ES-I3 (cell line): ENCODE measurements around the gene ARL8A.
"Not testable (repeated sequence)": the region's sequence is repeated elsewhere in the genome, so short reads cannot be mapped to it uniquely, and the experiment has no call there.

Experiments
- H3K36me3 ChIP-seq: 2 replicates; pipeline ENCODE4 v1.6.1; 2013; ENCODE audit warnings: mild to moderate bottlenecking, low read length, control low read depth, moderate library complexity; ENCODE audit not compliant: insufficient read depth
- H3K4me1 ChIP-seq: 2 replicates; pipeline ENCODE4 v1.6.1; 2013; ENCODE audit warnings: mild to moderate bottlenecking, control low read depth, low read length; ENCODE audit not compliant: insufficient read depth
- H3K9ac ChIP-seq: 2 replicates; pipeline ENCODE4 v1.6.1; 2013; ENCODE audit warnings: low read depth, mild to moderate bottlenecking, low read length, moderate library complexity
- H3K9me3 ChIP-seq: 2 replicates; pipeline ENCODE4 v1.6.1; 2013; ENCODE audit warnings: mild to moderate bottlenecking, low read length, moderate library complexity; ENCODE audit not compliant: control insufficient read depth, insufficient read depth

Gene ARL8A

DNA sequence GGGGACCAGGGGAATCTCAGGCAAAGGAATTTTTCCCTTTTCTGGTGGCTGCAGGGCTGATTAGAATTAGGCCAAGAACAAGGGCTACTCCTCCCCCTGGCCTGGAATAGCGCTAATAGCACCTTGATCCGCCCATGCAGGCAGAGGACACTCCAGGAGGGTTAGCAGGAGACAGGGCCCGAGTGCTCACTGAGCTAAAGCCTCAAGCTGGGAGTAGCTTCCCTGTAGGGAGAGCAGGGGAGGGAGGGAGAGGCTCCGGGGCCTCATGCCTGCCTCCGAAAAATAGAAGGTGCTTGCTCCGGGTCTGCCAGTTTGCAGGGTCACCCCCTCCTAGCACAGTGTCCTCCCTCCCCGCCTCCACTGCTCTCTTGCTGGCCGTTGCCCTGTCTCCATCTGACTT, 12.1 kb upstream of the ARL8A start:
- no peaks in the 10 kb centered on the region for H3K9me3 ChIP-seq
- H3K9ac ChIP-seq = no peak overlapping the region
- no peaks in the 10 kb centered on the region for H3K36me3 ChIP-seq
- H3K4me1 ChIP-seq = peaks cover 26% of the 10 kb centered on the region

DNA sequence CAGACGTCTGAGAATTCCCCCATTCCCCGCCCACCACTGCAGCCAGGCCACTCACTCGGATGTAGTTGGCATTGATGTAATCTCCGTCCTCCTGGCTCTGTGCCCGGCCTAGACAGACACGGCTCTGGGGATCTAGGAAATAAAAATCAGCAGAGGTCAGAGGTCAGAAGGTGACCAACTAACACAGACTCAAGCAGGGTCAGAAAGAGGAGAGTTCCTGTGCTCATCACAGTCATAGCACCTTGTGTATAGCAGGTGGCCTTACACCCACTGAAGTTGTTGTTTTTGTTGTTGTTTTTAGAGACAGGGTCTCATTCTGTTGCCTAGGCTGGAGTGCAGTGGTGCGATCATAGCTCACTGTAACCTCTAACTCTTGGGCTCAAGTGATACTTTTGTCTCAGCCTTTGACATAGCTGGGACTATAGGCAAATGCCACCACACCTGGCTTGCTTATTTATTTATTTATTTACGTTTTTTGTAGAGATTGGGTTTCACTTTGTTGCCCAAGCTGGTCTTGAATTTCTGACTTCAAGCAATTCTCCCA, 11.0 kb upstream of the ARL8A start:
- Histone ChIP-seq H3K9me3 (no peaks in the 10 kb centered on the region), H3K36me3 (no peaks in the 10 kb centered on the region), H3K9ac (no peak overlapping the region), H3K4me1 (peaks cover 24% of the 10 kb centered on the region)

DNA sequence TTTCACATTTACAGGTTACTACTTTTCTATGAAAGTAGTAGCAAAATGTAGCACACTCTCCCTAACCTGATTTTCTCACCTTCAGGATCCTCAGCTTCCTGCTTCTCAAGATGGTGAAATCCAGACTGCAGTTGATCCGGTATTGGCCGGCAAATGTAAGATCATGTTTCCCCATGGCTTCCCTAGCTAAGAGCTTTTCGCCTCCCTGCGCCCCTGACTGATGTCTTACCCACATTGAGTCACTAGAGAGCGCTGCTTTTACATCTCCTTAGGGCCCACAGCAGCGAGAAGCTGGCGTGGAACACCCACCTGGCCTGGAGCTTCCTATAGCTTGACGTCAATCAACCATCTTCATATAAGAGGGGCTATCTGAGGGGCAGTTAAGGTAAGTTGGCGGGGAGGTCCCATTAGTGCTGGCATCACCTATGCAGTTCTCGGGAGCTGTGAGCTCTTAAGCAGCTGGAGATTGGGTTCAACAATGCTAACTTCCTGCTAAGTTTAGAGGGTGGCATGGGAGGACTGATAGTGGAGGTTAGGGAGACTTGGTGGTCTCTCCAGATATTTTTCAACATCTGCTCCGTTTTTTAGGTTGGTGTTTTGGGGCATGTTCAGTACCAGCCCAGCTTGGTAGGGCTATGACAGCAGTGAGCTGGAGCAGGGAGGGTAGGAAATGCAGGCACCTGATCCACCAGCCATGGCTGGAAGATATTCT, 10.4 kb upstream of the ARL8A start:
- H3K36me3 ChIP-seq = no peaks in the 10 kb centered on the region
- peaks cover 20% of the 10 kb centered on the region for H3K4me1 ChIP-seq
- H3K9me3 ChIP-seq = no peaks in the 10 kb centered on the region
- H3K9ac ChIP-seq = no peak overlapping the region

DNA sequence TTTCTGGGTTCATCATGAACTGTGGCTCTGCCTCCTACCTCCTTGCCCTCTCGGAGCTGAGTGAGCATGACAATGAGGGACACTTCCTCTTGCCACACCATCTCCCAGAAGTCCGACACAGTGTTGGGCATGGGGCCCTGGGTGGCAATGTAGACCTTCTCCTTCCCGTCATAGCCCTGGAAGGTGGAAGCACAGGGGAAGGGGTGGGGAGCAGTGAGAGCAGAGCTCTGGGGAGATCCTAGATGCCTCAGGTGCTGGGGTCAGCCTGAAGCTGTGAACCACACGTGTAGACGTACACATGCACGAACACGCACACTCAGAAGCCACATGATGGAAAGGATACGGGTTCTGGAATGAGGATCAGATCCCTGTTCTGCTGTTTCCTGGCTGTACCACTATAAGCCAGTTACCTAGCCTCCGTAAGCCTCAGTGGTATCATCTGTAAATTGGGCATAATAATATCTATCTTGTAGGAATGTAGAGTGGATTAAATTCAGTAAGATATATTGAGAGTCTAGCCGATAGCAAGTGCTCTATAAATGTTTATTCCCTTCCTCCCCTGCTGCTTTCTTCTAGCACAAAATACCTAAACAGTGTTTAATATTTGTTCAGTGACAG, 9.7 kb upstream of the ARL8A start:
- no peak overlapping the region for H3K9ac ChIP-seq
- no peaks in the 10 kb centered on the region for H3K36me3 ChIP-seq
- peaks cover 14% of the 10 kb centered on the region for H3K4me1 ChIP-seq
- no peaks in the 10 kb centered on the region for H3K9me3 ChIP-seq

DNA sequence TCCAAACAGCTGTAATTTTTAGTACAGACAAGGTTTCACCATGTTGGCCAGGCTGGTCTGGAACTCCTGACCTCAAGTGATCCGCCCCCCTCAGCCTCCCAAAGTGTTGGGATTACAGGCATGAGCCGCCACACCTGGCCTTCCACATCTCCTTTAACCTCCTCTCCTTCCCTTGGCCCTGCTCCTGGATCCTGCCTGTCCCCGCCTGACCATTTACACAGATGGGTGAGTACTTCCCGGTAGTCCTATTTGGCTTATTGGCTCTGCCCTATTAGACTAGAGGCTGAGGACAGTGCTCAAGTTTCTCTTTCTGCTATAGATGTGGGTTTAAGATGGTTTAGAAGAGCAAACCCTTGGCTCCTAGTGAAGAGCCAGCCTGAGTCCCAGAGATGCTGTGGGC, 8.7 kb upstream of the ARL8A start:
- Histone ChIP-seq H3K9me3 (no peaks in the 10 kb centered on the region), H3K36me3 (no peaks in the 10 kb centered on the region), H3K4me1 (peaks cover 8% of the 10 kb centered on the region), H3K9ac (no peak overlapping the region)

DNA sequence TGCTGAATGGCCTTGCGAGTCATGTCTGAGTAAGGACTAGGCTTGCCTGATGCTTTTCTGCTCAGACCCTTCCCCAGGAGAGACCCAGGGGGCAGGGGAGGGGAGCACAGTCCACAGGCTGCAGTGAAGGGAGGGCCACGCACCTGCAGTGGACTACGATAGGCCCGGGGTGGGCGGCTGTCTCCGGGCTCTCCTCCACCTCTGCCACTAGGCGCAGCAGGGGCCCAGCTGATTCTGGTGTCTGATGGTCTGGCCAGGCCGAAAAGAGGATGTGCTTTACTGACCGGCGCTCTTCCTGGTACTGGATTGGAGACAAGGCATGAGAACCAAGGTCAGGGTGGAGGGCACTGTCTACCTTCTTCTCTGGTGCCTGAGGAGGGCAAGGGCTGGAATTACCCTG, 7.9 kb upstream of the ARL8A start:
- no peak overlapping the region for H3K9ac ChIP-seq
- H3K9me3 ChIP-seq = no peaks in the 10 kb centered on the region
- H3K4me1 ChIP-seq = peaks cover 8% of the 10 kb centered on the region
- H3K36me3 ChIP-seq = no peaks in the 10 kb centered on the region

DNA sequence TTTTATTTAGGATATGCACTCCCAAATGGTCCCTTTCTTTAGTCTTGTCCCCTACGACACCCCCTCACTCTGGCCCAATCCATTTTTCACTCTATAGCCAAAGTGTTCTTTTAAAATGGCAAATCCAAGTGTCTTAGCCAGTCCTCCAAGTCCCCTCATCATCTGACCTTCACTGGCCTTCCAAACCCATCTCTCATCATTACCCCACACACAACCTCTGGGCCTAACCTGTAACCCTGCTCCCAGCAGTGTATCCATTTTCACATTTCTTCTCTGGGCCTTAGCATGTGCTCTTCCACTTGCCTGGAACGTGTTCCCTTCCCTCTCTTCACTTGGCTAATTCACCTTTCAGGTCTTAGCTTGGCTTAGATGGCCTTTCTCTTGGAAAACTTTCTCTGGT, 6.5 kb upstream of the ARL8A start:
- Histone ChIP-seq H3K4me1 (peaks cover 8% of the 10 kb centered on the region), H3K9me3 (no peaks in the 10 kb centered on the region), H3K36me3 (no peaks in the 10 kb centered on the region), H3K9ac (no peak overlapping the region)

DNA sequence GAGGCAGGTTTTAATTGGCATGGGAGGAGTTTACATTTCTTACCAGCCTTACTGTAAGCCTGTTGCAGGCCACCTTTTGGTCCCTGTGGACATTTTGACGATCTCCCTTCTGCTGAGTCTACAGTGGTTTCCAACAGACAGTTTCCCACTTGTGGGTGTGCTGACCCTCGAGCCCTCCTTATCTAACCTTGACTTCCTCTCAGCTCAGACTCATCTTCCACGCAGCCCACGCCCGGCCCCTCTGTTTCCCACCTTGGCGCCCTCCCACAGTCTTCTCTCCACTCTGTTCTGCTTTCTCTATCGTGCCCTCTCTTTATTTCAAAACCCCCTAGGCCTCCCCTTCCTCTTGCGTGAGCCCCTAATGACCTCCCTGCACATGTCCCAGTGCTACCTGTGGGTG, 6.1 kb upstream of the ARL8A start:
- H3K9me3 ChIP-seq = no peaks in the 10 kb centered on the region
- no peaks in the 10 kb centered on the region for H3K36me3 ChIP-seq
- H3K9ac ChIP-seq = no peak overlapping the region
- peaks cover 8% of the 10 kb centered on the region for H3K4me1 ChIP-seq

DNA sequence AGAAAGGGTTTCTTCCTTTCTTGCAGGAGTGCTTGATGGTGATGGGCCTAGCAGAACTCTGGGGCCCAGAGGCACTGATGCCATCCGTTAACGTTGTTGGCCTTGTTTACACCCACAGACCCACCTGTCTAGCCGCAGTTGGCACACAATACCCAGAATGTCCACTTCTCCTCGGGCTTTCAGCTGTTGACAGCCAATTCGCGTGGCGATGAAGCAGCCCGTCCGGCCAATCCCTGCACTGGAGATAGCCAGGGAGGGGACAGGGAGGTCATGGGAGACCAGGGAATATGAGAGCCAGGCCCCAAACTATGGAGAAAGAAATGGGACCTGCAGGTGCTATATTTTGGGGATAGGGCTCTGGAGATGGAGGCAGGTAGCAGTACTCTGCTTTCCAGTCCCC, 5.7 kb upstream of the ARL8A start:
- H3K9me3 ChIP-seq = no peaks in the 10 kb centered on the region
- peaks cover 8% of the 10 kb centered on the region for H3K4me1 ChIP-seq
- H3K9ac ChIP-seq = no peak overlapping the region
- H3K36me3 ChIP-seq = no peaks in the 10 kb centered on the region

DNA sequence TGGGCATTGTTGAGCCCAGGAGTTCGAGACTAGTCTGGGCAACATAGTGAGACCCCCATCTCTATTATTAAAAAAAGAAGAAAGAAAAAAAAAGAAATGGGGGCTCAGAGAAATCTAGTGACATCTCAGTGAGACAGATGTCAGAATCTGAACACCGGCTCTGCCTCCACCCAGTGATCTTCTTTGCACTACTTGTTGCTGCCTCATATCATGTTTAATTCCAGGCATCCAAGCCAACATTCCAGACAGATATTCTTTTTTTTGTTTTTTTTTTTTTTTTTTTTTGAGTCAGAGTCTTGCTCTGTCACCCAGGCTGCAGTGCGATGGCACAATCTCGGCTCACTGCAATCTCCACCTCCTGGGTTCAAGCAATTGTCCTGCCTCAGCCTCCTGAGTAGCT, 5.0 kb upstream of the ARL8A start:
- no peak overlapping the region for H3K9ac ChIP-seq
- H3K36me3 ChIP-seq = no peaks in the 10 kb centered on the region
- H3K4me1 ChIP-seq = peaks cover 7% of the 10 kb centered on the region; the same call in 1 of the 2 replicates
- H3K9me3 ChIP-seq = no peaks in the 10 kb centered on the region

DNA sequence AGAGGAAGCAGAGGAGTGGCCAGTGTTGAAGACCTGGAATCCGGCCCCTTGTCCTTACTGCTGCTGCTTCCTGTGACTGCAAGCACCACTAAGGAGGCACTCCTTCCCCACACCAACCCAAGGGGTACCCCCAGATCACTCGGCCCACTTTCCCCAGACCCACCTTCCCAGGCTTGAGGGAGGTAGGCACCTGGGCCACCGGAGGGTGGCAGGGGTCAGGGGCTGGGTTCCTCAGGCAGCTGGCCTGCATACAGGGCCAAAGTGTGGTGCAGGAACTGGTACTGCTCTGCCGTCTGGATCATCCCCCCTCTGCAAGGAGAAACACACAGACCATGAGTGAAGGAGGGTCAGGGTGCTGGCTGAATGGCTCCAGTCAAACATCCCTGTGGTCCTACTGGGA, 3.9 kb upstream of the ARL8A start:
- H3K4me1 ChIP-seq = peaks cover 3% of the 10 kb centered on the region; the same call in 1 of the 2 replicates
- no peaks in the 10 kb centered on the region for H3K9me3 ChIP-seq
- no peaks in the 10 kb centered on the region for H3K36me3 ChIP-seq
- no peak overlapping the region for H3K9ac ChIP-seq

DNA sequence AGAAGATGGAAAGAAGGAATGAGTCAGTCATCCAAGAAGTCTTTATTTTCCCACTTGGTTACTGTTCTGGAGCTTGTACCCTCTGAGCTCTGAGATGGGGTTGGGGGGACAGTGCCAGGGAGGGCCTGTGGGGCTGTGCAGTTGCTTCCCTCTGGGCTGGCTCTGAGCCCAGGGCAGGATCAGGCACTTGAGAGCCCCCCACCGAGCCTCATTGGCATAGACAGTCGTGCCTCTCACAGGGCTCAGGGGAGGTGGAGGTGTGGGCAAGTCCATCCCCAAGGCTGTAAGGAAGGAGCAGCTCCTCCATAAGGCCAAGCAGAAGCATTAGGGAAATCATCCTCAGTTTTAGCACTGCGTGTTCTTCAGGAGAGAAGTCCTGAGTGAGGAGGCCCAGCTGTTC, 2.5 kb upstream of the ARL8A start:
- no peak overlapping the region for H3K9ac ChIP-seq
- H3K4me1 ChIP-seq = no peaks in the 10 kb centered on the region
- no peaks in the 10 kb centered on the region for H3K36me3 ChIP-seq
- H3K9me3 ChIP-seq = no peaks in the 10 kb centered on the region

DNA sequence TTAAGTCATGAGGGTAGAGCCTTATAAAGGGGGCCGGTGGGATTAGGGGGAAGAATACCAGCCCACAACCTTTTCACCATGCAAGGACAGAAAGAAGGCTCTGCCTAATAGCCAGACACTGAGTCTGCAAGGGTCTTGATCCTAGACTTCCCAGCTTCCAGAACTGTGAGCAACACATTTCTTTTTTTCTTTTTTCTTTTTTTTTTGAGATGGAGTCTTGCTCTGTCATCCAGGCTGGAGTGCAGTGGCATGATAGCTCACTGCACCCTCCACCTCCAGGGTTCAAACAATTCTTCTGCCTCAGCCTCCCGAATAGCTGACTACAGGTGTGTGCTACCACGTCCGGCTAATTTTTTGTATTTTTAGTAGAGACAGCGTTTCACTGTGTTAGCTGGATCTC, 1.7 kb upstream of the ARL8A start:
- H3K9me3 ChIP-seq = no peaks in the 10 kb centered on the region
- no peak overlapping the region for H3K9ac ChIP-seq
- H3K4me1 ChIP-seq = no peaks in the 10 kb centered on the region
- no peaks in the 10 kb centered on the region for H3K36me3 ChIP-seq

DNA sequence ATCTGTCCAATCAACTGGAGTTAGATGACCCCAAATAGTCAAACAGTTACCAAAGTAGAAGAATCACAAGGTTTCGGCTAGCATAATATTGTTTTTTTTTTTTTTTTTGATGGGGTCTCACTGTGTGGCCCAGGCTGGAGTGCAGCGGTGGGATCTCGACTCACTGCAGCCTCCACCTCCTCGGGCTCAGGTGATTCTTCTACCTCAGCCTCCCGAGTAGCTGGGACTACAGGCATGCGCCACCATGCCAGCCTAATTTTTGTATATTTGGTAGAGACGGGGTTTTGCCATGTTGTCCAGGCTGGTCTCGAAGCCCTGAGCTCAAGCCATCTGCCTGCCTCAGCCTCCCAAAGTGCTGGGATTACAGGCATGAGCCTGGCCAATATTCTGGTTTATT, 1.2 kb upstream of the ARL8A start:
- not testable (repeated sequence) for H3K36me3 ChIP-seq, H3K4me1 ChIP-seq, H3K9ac ChIP-seq, H3K9me3 ChIP-seq

DNA sequence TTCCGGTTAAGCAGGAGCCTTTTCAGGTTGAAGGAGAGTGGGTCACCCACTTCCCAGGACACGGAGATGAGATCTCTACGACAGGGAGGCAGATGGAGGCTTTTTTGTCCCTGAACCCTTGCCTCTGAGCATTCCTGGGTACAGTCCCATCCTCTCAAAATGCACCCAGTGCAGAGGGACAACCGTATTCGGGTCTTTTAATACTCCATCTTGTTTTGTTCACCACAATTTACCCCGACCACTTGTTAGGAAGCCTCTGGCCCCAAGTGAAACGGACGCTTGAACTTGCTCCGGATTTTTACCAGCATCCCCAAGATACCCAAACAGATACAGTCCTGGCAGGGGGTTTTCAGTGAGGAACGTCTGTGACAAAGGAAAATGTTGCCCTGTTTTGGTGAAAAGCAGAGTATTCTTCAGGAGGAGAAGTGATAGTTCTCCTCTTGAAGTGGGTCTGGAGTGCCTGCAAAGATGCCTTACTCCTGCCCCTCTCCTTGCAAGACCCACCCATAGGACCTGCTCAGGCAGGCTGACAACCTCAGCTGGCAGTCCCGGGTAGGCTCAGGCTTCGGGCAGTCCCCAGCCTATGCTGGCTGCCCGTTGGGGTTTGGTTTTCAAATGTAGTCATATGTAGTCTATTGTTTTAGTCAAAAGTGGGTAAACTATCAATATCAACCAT, 669 bp upstream of the ARL8A start:
- Histone ChIP-seq H3K36me3 (no peaks in the 10 kb centered on the region), H3K9ac (peak overlapping the region; percentile 88), H3K4me1 (no peaks in the 10 kb centered on the region), H3K9me3 (no peaks in the 10 kb centered on the region)
